HPDE6-E6E7 (cell line): ENCODE measurements around the gene KIN.
"Not testable (repeated sequence)": the region's sequence is repeated elsewhere in the genome, so short reads cannot be mapped to it uniquely, and the experiment has no call there.

Experiments used
- DNase-seq: peaks from one replicate; pipeline ENCODE4 v3.0.0; 2011; ENCODE audit warnings: missing footprints; ENCODE audit errors: extremely low spot score

KIN gene

GRCh38 chr10:7787857-7788638 is at the start of gene KIN, which contains the start of gene ATP5F1C:
KIN (minus strand) TSS chr10:7787993; CDS start chr10:7787933, 60 bp downstream.
ATP5F1C (plus strand) TSS chr10:7788177; CDS start chr10:7788208, 31 bp downstream.
- peak; percentile 73 for DNase-seq

GRCh38 chr10:7836571-7836970 is 48.8 kb upstream of the KIN start:
- no peak for DNase-seq

GRCh38 chr10:7834262-7834661 is 46.5 kb upstream of the KIN start:
- DNase-seq, result no peak

- DNase-seq, result no peak
These were observed 45.4 kb upstream of the KIN start for GRCh38 chr10:7833210-7833609.

GRCh38 chr10:7832060-7832459 is 44.3 kb upstream of the KIN start:
- no peak for DNase-seq

GRCh38 chr10:7829289-7829834 is 41.6 kb upstream of the KIN start:
- no peak for DNase-seq

- no peak for DNase-seq
These were observed 39.2 kb upstream of the KIN start for GRCh38 chr10:7826971-7827370.

GRCh38 chr10:7824251-7824650 is 36.5 kb upstream of the KIN start:
- no peak for DNase-seq

- no peak for DNase-seq
These were observed 31.3 kb upstream of the KIN start for GRCh38 chr10:7819121-7819460.

- peak; percentile 23 for DNase-seq
These were observed 30.7 kb upstream of the KIN start, which contains the start of gene TAF3 for GRCh38 chr10:7818295-7819120. TAF3 (plus strand) TSS chr10:7818505; CDS start chr10:7818710, 205 bp downstream.

GRCh38 chr10:7817984-7818294 is 30.1 kb upstream of the KIN start:
- no peak for DNase-seq

GRCh38 chr10:7817576-7817975 is 29.8 kb upstream of the KIN start:
- no peak for DNase-seq

- DNase-seq, result no peak
These were observed 25.7 kb upstream of the KIN start for GRCh38 chr10:7813481-7813880.

- DNase-seq, result not testable (repeated sequence)
These were observed 23.9 kb upstream of the KIN start for GRCh38 chr10:7811743-7812142.

GRCh38 chr10:7811000-7811399 is 23.2 kb upstream of the KIN start:
- no peak for DNase-seq

- no peak for DNase-seq
These were observed 22.6 kb upstream of the KIN start for GRCh38 chr10:7810443-7810842.

- DNase-seq, result no peak
These were observed 21.0 kb upstream of the KIN start for GRCh38 chr10:7808686-7809267.

GRCh38 chr10:7804741-7805140 is 16.9 kb upstream of the KIN start:
- no peak for DNase-seq

GRCh38 chr10:7804216-7804615 is 16.4 kb upstream of the KIN start:
- DNase-seq, result no peak

GRCh38 chr10:7802606-7803005 is 14.8 kb upstream of the KIN start:
- no peak for DNase-seq

- DNase-seq, result peak; percentile 10
These were observed 9.8 kb upstream of the KIN start for GRCh38 chr10:7797582-7797981.

- no peak for DNase-seq
These were observed 7.8 kb upstream of the KIN start for GRCh38 chr10:7795605-7796004.
